SK-N-MC (cell line): ENCODE results near the gene SERPINA4.

Experiments
- EZH2 ChIP-seq: fragments of 200-600 bp; sonication (generic); IDR thresholded peaks from one replicate; pipeline ENCODE4 v1.6.1; 2017; ENCODE audit warnings: antibody characterized with exemption
- POLR2AphosphoS5 ChIP-seq: IDR thresholded peaks from 2 replicates; pipeline ENCODE4 v1.6.1; 2012; ENCODE audit warnings: mild to moderate bottlenecking, low read depth, low read length, borderline replicate concordance

DNA sequence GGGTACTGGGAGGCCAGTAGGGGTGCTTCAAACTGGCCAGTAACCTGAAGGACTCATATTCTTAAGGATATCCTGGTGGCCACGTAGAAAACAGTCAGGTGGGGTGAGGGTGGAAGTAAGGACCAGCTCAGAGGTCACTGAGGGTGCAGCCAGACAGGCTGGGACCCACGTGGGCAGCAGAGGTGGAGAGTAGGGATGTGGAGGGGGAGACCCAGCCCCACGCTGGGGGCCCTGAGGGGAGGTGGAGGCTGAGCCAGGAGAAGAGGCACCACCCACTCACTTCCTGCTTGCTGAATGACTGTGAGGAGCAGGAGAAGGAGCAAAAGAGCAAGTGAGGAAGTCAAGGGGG, 38.4 kb downstream of the SERPINA4 start:
- no peak for TF ChIP-seq EZH2
- TF ChIP-seq POLR2AphosphoS5, result no peak
